CD4-positive, CD25-positive, alpha-beta regulatory T cell (primary cell): ENCODE data around the gene PLD5. TPM values are rescaled to one million over a fixed set of nuclear protein-coding genes. Genes with fewer than 3 reads are reported as not detected.

Experiments used
- ATAC-seq, 2 donors: fragments of 150-1000 bp; cut with Tn5 transposase; one replicate each; pipeline ENCODE4 v1.10.0; 2021; ENCODE audit warnings: low read depth in 2 of 2, moderate number of reproducible peaks in 2 of 2, moderate library complexity in 1 of 2
- DNase-seq, 3 donors: peaks; one replicate each; pipeline versions ENCODE4 v3.0.0 to v3.0.0-alpha.2; 2012 to 2022; ENCODE audit warnings: mixed read lengths in 1 of 3
- H3K27ac ChIP-seq: one replicate; pipeline ENCODE4 v1.7.0; 2013; ENCODE audit warnings: mild to moderate bottlenecking, low read length; ENCODE audit not compliant: insufficient read depth, poor library complexity, severe bottlenecking
- H3K27me3 ChIP-seq: one replicate; pipeline ENCODE4 v1.7.0; 2013; ENCODE audit warnings: low read length; ENCODE audit not compliant: control insufficient read depth, insufficient read depth
- H3K36me3 ChIP-seq: one replicate; pipeline ENCODE4 v1.7.0; 2013; ENCODE audit warnings: mild to moderate bottlenecking, low read length, moderate library complexity; ENCODE audit not compliant: control insufficient read depth, insufficient read depth
- H3K4me1 ChIP-seq: 2 replicates; pipeline ENCODE4 v1.7.0; 2013; ENCODE audit warnings: mild to moderate bottlenecking, low read length; ENCODE audit not compliant: insufficient read depth, control insufficient read depth, poor library complexity, severe bottlenecking
- H3K4me3 ChIP-seq: one replicate; pipeline ENCODE4 v1.7.0; 2013; ENCODE audit warnings: low read depth, mild to moderate bottlenecking, low read length, moderate library complexity
- H3K9me3 ChIP-seq, 2 experiments: 1 replicate in 1 of 2; 2 replicates in 1 of 2; pipeline ENCODE4 v1.7.0; 2013; ENCODE audit warnings: low read length in 2 of 2, mild to moderate bottlenecking in 1 of 2, moderate library complexity in 1 of 2; ENCODE audit not compliant: control insufficient read depth in 2 of 2
- H3K27ac Mint-ChIP-seq, 3 donors: one replicate each; pipeline ENCODE4 v1.8.0; 2020 to 2022; ENCODE audit warnings: mild to moderate bottlenecking in 3 of 3, mixed read lengths in 3 of 3, moderate library complexity in 2 of 3
- H3K27me3 Mint-ChIP-seq: one replicate; pipeline ENCODE4 v1.8.0; 2022; ENCODE audit warnings: mild to moderate bottlenecking, mixed read lengths
- H3K36me3 Mint-ChIP-seq: one replicate; pipeline ENCODE4 v1.8.0; 2020; ENCODE audit warnings: mixed read lengths
- H3K4me1 Mint-ChIP-seq, 4 donors: one replicate each; pipeline ENCODE4 v1.8.0; 2020 to 2022; ENCODE audit warnings: mixed read lengths in 4 of 4, mild to moderate bottlenecking in 1 of 4
- H3K4me3 Mint-ChIP-seq, 4 donors: one replicate each; pipeline ENCODE4 v1.8.0; 2020 to 2022; ENCODE audit warnings: mild to moderate bottlenecking in 4 of 4, mixed read lengths in 4 of 4, moderate library complexity in 3 of 4
- H3K9me3 Mint-ChIP-seq, 7 donors: one replicate each; pipeline ENCODE4 v1.8.0; 2020 to 2022; ENCODE audit warnings: mixed read lengths in 7 of 7, mild to moderate bottlenecking in 3 of 7, moderate library complexity in 2 of 7
- polyA plus RNA-seq, 4 donors: library from polyadenylated mRNA; unstranded; fragments of 300-500 nt; fragmentation: Illumina TruSeq; gene quantifications; one replicate each; pipeline ENCODE4 v1.2.3, GENCODE V29; 2021
- total RNA-seq: library from RNA; stranded (reverse); gene quantifications from one replicate; pipeline ENCODE4 v1.2.3, GENCODE V29; 2022

Gene PLD5
- total and polyA plus RNA-seq, 5 donors from 2014 or later, result not detected

GRCh38 chr1:242178924-242179708, 345.4 kb downstream of the PLD5 start:
- Histone ChIP-seq H3K4me3 (no peak overlapping the region), H3K27me3 (no peaks in the 10 kb centered on the region), H3K36me3 (no peaks in the 10 kb centered on the region), H3K9me3 (no peaks in the 10 kb centered on the region), H3K4me1 (no peaks in the 10 kb centered on the region), H3K27ac (no peak overlapping the region)
- Mint-ChIP-seq H3K36me3 (no peaks in the 10 kb centered on the region), H3K9me3 (peaks cover 0 to 14% (median 0%) of the 10 kb centered on the region in 7 donors), H3K27ac (no peak overlapping the region), H3K4me3 (no peak overlapping the region), H3K4me1 (no peaks in the 10 kb centered on the region), H3K27me3 (no peaks in the 10 kb centered on the region)
- DNase-seq, result no peak
- ATAC-seq, result no peak

GRCh38 chr1:242178436-242178835, 346.1 kb downstream of the PLD5 start:
- Mint-ChIP-seq H3K27ac (no peak overlapping the region), H3K4me1 (no peaks in the 10 kb centered on the region), H3K36me3 (no peaks in the 10 kb centered on the region), H3K4me3 (no peak overlapping the region), H3K27me3 (no peaks in the 10 kb centered on the region), H3K9me3 (peaks cover 0 to 14% (median 0%) of the 10 kb centered on the region in 7 donors)
- Histone ChIP-seq H3K4me3 (no peak overlapping the region), H3K9me3 (no peaks in the 10 kb centered on the region), H3K27me3 (no peaks in the 10 kb centered on the region), H3K4me1 (no peaks in the 10 kb centered on the region), H3K36me3 (no peaks in the 10 kb centered on the region), H3K27ac (no peak overlapping the region)
- ATAC-seq, result no peak
- no peak for DNase-seq

- Mint-ChIP-seq H3K27ac (no peak overlapping the region), H3K27me3 (no peaks in the 10 kb centered on the region), H3K36me3 (no peaks in the 10 kb centered on the region), H3K4me1 (peaks cover 0 to 5% (median 0%) of the 10 kb centered on the region in 4 donors), H3K4me3 (no peak overlapping the region), H3K9me3 (peaks cover 0 to 4% (median 0%) of the 10 kb centered on the region in 7 donors)
- Histone ChIP-seq H3K36me3 (no peaks in the 10 kb centered on the region), H3K27ac (no peak overlapping the region), H3K4me1 (no peaks in the 10 kb centered on the region), H3K9me3 (no peaks in the 10 kb centered on the region), H3K4me3 (no peak overlapping the region), H3K27me3 (no peaks in the 10 kb centered on the region)
- no peak for ATAC-seq
- DNase-seq, result no peak
These were observed 362.4 kb downstream of the PLD5 start for GRCh38 chr1:242162140-242162539.

- no peaks in the 10 kb centered on the region for H3K9me3 ChIP-seq
- no peaks in the 10 kb centered on the region for H3K36me3 ChIP-seq
- H3K36me3 Mint-ChIP-seq, result no peaks in the 10 kb centered on the region
- peaks cover 0 to 4% (median 0%) of the 10 kb centered on the region in 4 donors for H3K4me1 Mint-ChIP-seq
- no peak overlapping the region for H3K4me3 ChIP-seq
- peaks cover 0 to 12% (median 2%) of the 10 kb centered on the region in 7 donors for H3K9me3 Mint-ChIP-seq
- ATAC-seq (no peak), DNase-seq (no peak)
- no peaks in the 10 kb centered on the region for H3K27me3 Mint-ChIP-seq
- H3K4me1 ChIP-seq, result no peaks in the 10 kb centered on the region
- no peaks in the 10 kb centered on the region for H3K27me3 ChIP-seq
- no peak overlapping the region for H3K4me3 Mint-ChIP-seq
- H3K27ac Mint-ChIP-seq, result no peak overlapping the region
- H3K27ac ChIP-seq, result no peak overlapping the region
These were observed 377.2 kb downstream of the PLD5 start for GRCh38 chr1:242147096-242147976.

GRCh38 chr1:242146652-242147051, 377.8 kb downstream of the PLD5 start:
- no peaks in the 10 kb centered on the region for H3K27me3 Mint-ChIP-seq
- no peak overlapping the region for H3K4me3 ChIP-seq
- H3K9me3 Mint-ChIP-seq, result peaks cover 0 to 10% (median 2%) of the 10 kb centered on the region in 7 donors
- H3K36me3 ChIP-seq, result no peaks in the 10 kb centered on the region
- ATAC-seq (no peak), DNase-seq (no peak)
- no peak overlapping the region for H3K27ac ChIP-seq
- peaks cover 0 to 4% (median 0%) of the 10 kb centered on the region in 4 donors for H3K4me1 Mint-ChIP-seq
- H3K36me3 Mint-ChIP-seq, result no peaks in the 10 kb centered on the region
- H3K4me3 Mint-ChIP-seq, result no peak overlapping the region
- H3K4me1 ChIP-seq, result no peaks in the 10 kb centered on the region
- no peaks in the 10 kb centered on the region for H3K27me3 ChIP-seq
- H3K27ac Mint-ChIP-seq, result no peak overlapping the region
- H3K9me3 ChIP-seq, result no peaks in the 10 kb centered on the region

- Mint-ChIP-seq H3K4me1 (no peaks in the 10 kb centered on the region), H3K9me3 (peaks cover 0 to 2% (median 0%) of the 10 kb centered on the region in 7 donors), H3K4me3 (no peak overlapping the region), H3K27ac (no peak overlapping the region), H3K27me3 (no peaks in the 10 kb centered on the region), H3K36me3 (no peaks in the 10 kb centered on the region)
- H3K27me3 ChIP-seq, result no peaks in the 10 kb centered on the region
- no peaks in the 10 kb centered on the region for H3K9me3 ChIP-seq
- no peaks in the 10 kb centered on the region for H3K36me3 ChIP-seq
- H3K27ac ChIP-seq, result no peak overlapping the region
- no peak overlapping the region for H3K4me3 ChIP-seq
- no peaks in the 10 kb centered on the region for H3K4me1 ChIP-seq
- no peak for DNase-seq
- ATAC-seq, result no peak
These were observed 383.7 kb downstream of the PLD5 start for GRCh38 chr1:242140836-242141235.

- Histone ChIP-seq H3K36me3 (no peaks in the 10 kb centered on the region), H3K4me3 (no peak overlapping the region), H3K9me3 (no peaks in the 10 kb centered on the region), H3K27me3 (no peaks in the 10 kb centered on the region), H3K4me1 (no peaks in the 10 kb centered on the region), H3K27ac (no peak overlapping the region)
- no peaks in the 10 kb centered on the region for H3K36me3 Mint-ChIP-seq
- DNase-seq (no peak), ATAC-seq (no peak)
- H3K4me3 Mint-ChIP-seq, result no peak overlapping the region
- no peaks in the 10 kb centered on the region for H3K27me3 Mint-ChIP-seq
- no peaks in the 10 kb centered on the region for H3K4me1 Mint-ChIP-seq
- H3K9me3 Mint-ChIP-seq, result peaks cover 0 to 2% (median 0%) of the 10 kb centered on the region in 7 donors
- no peak overlapping the region for H3K27ac Mint-ChIP-seq
These were observed 384.5 kb downstream of the PLD5 start for GRCh38 chr1:242139986-242140385.
